GOT3 (cell line): ENCODE measurements around the gene PCSK7.
"Not testable (repeated sequence)": the region's sequence is repeated elsewhere in the genome, so short reads cannot be mapped to it uniquely, and the experiment has no call there.

Experiments used
- DNase-seq: peaks from one replicate; lab custom pipeline; 2025; ENCODE audit warnings: mixed read lengths; lab: John Stamatoyannopoulos, UW

The PCSK7 gene, protein sequence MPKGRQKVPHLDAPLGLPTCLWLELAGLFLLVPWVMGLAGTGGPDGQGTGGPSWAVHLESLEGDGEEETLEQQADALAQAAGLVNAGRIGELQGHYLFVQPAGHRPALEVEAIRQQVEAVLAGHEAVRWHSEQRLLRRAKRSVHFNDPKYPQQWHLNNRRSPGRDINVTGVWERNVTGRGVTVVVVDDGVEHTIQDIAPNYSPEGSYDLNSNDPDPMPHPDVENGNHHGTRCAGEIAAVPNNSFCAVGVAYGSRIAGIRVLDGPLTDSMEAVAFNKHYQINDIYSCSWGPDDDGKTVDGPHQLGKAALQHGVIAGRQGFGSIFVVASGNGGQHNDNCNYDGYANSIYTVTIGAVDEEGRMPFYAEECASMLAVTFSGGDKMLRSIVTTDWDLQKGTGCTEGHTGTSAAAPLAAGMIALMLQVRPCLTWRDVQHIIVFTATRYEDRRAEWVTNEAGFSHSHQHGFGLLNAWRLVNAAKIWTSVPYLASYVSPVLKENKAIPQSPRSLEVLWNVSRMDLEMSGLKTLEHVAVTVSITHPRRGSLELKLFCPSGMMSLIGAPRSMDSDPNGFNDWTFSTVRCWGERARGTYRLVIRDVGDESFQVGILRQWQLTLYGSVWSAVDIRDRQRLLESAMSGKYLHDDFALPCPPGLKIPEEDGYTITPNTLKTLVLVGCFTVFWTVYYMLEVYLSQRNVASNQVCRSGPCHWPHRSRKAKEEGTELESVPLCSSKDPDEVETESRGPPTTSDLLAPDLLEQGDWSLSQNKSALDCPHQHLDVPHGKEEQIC

DNA sequence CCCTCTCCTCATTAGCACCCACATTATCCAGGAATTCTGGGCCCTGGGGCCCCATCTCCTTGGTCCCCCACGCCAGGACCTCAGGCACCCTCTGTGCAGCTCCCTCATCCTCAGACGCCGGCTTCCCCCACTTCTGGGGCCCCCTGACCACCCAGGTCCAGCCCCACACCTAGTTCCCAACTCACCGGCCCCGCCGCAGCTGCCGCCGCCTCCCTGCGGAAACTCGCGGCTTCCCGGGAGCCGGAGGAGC, at the start of gene PCSK7:
Gene PCSK7, minus strand, starts transcription at position 232 of the 250 bp plus-strand sequence. CDS start 2,229 bp downstream, outside the sequence.
- DNase-seq = no peak

DNA sequence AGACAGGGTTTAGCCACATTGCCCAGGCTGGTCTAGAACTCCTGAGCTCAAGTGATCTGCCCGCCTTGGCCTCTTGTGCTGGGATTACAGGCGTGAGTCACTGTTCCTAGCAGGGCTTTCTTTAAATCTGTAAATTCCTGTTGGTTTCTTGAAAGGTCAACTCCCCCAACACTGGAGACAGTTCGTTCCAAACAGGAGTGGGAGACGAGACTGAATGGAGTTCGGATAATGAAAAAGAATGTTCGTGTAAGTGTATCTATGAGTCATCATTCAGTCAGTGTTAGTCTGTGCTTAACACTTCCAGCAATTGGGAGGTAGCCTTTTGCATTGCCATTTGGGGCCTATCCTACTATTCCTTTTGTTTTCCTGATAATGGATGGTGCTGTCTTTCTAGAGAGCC, 49.3 kb upstream of the PCSK7 start:
- no peak for DNase-seq

DNA sequence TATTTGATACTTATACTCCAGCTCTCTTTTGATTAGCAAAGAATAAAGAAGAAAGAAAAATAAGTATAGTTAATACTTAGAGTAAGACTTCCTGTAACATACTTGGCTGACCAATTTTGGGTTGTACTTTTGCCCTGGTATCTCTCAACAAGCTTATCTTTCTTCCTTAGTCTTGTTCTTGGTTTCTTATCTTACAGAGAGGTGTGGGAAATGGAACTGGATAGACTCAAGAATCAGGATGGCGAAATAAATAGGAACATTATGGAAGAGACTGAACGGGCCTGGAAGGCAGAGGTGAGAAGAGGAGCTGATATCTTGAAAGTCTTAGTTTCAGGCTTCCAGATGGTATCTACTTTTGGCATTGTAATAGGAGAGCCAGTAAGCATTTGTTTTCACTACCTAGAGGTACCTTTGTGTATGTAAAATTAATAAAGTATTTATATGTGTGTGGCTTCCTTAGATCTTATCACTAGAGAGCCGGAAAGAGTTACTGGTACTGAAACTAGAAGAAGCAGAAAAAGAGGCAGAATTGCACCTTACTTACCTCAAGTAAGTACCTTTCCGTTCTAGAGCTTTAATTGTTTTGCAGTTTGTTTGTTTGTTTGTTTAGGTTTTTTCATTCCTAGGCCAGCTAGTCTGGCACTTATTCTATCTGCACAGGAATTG, 48.0 kb upstream of the PCSK7 start:
- DNase-seq = no peak

DNA sequence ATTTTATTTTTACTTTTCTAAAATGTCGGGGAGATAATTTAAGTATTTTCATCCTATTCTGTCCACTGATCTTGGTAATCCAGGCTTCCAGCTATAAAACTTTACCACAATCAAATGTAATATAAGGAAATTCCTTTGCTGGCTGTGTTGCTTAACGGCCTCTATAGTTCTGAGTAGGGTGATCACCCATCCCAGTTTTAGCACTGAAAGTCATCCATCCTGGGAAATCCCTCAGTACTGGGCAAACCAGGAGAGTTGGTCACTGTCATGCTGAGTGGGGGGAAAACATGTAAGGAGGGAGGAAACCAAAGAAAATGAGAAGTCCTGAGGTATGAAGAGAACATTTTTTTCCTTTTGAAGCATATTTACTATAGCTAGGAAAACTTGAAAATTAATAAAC, 46.5 kb upstream of the PCSK7 start:
- no peak for DNase-seq

DNA sequence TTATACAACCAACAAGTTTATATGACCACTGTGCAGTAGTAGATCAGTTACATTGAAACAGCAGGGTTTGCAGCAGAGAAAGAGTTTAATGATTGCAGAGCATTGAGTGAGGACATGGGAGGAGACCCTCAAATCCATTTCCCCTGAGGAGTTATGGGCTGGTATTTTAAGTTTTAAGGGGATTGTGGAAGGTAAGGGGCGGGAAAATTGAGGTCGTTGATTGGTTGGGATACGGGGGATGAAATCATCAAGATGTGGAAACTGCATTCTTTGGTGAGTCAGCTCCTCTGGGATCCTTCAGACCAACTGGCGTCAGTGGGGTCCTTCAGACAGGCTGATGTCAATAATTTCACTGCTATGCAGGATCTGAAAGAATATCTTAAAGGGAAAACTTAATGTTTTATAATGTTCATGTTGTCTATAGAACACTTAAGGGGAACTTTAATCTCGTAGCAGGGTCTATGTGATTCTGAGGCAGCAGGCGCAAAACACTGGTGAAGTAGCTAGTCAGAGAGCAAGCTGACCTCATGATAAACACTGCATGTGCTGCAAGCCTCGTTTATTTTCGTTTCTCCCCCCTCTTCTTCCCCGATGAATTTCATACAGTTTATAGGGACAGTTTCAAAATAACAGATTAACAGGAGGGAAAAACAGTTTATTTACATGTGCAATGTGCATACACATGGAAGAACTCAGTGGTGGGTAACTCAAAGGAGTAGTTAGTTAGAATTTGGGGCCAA, 41.8 kb upstream of the PCSK7 start:
- no peak for DNase-seq

DNA sequence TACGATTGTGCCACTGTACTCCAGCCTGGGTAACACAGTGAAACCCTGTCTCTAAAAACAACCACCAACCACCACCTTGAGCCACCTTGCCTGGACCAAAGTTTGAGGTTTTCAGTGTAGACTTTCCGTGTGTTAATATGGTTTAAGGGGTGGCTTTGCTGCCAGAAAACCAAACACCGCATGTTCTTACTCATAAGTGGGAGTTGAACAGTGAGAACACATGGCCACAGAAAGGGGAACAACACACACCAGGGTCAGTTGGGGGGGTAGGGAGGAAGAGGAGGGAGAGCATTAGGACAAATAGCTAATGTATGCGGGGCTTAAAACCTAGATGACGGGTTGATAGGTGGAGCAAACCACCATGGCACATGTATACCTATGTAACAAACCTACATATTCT, 40.3 kb upstream of the PCSK7 start:
- DNase-seq = not testable (repeated sequence)

GRCh38 chr11:117271208-117271607, 39.3 kb upstream of the PCSK7 start:
- no peak for DNase-seq

DNA sequence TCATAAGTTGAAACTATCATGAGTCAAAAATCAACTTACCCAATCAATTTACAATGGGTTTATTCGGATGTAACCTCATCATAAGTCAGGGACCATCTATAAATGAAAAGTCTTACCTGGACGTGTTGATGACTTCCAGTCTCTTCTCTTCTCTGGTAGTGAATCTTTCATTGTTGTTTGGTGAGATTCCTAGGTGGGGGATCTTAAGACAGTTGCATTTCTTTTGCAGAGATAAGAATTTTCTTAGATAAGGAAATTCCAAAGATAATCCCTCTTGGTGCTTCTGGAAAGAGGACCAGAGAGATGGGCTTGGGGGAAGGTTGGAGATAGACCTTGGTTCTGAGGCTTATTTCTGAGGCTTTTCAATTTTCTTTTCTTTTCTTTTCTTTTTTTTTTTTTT, 38.0 kb upstream of the PCSK7 start:
- DNase-seq = no peak

- DNase-seq = no peak
These were observed 33.9 kb upstream of the PCSK7 start for GRCh38 chr11:117265745-117266144.

DNA sequence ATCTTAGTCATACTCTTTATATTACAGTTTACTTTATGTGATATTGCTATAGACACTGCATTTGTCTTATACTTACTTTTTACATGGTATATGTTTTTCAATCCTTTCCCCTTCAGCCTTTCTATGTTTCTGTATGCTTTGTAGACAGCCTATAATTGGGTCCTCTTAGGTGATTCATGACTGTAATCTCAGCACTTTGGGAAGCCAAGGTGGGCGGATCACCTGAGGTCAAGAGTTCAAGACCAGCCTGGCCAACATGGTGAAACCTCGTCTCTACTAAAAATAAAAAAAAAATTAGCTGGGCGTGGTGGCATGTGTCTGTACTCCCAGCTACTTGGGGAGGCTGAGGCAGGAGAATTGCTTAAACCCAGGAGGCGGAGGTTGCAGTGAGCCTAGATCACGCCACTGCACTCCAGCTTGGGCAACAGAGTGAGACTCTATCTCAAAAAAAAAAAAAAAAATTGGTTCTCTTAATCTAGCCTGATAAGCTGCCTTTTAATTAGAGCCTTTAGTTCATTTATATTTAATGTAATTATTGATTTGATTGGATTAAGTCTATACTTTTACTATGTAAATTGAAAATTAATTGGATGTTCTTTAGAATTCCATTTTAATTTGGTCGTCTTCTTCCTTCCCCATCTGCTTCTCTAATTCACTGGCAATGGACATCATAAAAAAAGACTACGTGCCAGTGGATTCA, 32.9 kb upstream of the PCSK7 start:
- not testable (repeated sequence) for DNase-seq

GRCh38 chr11:117259417-117259816, 27.5 kb upstream of the PCSK7 start:
- DNase-seq = no peak

GRCh38 chr11:117258576-117258975, 26.7 kb upstream of the PCSK7 start:
- no peak for DNase-seq

DNA sequence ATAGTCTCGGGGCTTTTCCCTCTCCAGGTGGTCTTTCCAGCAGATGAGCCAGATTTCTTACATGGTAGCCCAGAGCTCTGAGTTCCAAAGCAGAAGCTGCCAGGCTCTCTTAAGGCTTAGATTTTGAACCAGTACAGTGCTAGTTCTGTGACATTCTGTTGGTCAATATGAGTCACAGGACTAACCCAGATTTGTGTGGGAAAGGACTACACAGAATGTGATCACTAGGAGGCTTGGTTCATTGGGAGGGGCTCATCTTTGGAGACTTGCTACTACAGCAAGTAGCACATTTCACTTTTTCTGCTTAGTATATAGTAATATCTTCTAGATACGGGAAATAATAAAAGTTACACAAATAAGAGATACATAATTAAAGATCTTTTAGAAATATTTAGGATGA, 24.7 kb upstream of the PCSK7 start:
- no peak for DNase-seq

DNA sequence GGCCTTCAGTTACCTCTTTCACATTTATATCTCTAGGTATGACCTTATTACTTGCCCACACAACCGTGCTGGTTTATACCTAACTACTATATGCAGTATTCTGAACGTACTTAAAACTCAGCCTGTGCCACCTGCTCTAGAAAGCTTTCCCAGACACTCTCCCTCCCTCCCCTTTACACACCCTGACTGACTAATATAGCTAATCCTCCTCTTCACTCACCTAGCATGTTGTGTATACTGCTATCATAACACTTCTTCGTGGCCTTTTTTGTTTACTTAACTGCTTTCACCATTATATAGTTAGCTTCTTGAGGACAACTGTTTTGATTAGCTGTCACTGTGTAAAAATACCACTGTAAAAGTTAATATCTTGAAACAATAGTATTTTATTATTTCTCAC, 24.1 kb upstream of the PCSK7 start:
- DNase-seq = no peak

DNA sequence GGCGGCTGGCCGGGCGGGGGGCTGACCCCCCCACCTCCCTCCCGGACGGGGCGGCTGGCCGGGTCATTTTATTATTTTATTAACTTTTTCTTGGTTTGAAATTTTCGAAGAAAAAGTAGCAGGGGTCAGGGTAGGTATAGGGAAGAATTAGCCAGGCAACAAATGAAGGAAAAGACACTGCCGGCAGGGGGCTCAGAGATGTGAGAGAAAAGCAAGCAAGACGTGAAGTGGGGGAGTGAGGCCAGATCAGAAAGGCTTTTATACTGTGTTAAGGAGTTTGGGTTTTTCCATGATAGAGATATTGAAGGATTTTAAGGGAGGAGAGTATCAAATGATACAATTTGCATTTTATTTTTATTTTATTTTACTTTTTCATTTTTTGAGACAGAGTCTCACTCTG, 19.6 kb upstream of the PCSK7 start:
- DNase-seq = no peak

- no peak for DNase-seq
These were observed 17.7 kb upstream of the PCSK7 start for GRCh38 chr11:117249571-117249970.

DNA sequence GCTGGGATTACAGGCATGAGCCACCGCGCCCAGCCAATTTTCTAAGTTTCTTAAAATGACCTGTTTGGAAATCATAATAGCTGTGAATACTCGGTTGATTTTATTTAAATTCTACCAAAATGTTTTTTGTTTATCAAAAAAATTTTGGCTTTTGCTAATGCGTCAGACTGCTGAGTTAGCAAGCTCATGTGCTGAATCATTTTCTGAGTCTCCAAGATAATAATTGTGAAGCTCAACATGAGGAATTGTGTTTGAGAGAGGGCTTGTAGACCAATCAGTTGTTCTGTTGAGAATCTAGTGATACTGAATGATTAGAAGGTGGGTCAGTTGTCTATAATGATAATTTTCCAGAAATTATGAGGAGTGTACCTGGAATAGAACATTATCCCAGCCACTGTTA, 16.5 kb upstream of the PCSK7 start:
- DNase-seq = no peak

- DNase-seq = no peak
These were observed 7.4 kb upstream of the PCSK7 start for GRCh38 chr11:117239295-117239694.

DNA sequence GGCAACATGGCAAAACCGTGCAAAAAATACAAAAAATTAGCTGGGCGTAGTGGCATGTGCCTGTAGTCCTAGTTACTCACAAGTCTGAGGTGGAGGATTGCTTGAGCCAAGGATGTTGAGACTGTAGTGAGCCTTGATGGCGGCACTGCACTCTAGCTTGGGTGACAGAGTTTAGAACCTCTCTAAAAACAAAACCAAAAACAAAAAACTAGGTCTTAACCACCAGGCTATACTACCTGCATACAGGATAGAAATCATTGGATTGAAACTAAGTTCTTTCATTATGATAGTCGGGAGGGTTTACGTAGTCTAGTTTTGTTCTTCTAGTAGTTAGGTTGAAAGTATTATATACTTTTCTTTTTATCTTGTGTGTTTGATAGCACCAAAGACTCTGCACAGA, 6.3 kb upstream of the PCSK7 start:
- no peak for DNase-seq

- no peak for DNase-seq
These were observed 1.1 kb upstream of the PCSK7 start for GRCh38 chr11:117232911-117233409.

GRCh38 chr11:117232092-117232878, 412 bp upstream of the PCSK7 start, which contains the start of gene RNF214:
TSS of gene RNF214 (plus strand) at chr11:117232671. CDS start at chr11:117234273, 1,602 bp downstream.
- peak; percentile 36 for DNase-seq
